NOMO-1 treated with DMSO at 0.1 percent for 48 hours (cell line): ENCODE data around the gene UPF2.
"Not testable (repeated sequence)": the region's sequence is repeated elsewhere in the genome, so short reads cannot be mapped to it uniquely, and the experiment has no call there.

ENCODE experiments used
- DNase-seq: peaks from one replicate; lab custom pipeline; 2025; ENCODE audit not compliant: unreplicated experiment; lab: John Stamatoyannopoulos, UW

The UPF2 gene

GRCh38 chr10:12041766-12042408, 722 bp downstream of the UPF2 start:
- peak; percentile 45 for DNase-seq

DNA sequence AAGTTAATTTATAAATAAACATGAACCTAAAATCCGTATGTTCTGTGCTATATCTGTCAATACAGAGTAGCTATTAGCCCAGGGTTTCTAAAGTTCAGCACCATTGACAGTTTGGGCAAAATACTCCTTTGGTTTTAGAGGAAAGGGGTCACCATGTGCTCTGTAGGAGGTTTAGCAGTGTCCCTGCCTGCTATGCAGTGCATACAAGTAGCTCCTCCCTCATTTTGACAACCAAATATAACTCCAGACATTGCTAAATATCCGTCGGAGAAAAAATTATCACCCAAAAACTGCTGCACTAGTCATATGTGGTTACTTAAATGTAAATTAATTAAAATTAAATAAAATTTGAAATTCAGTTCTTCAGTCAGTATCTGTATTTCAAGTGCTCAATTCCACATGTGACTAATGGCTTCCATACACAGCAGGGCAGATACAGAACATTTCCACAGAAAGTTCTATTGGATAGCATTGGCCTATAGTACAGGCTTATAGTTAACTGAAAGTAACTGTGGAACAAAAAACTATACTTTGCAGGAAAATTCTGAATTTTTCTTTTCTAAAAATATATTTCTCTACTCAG, 6.4 kb downstream of the UPF2 start:
- DNase-seq = peak; percentile 24

DNA sequence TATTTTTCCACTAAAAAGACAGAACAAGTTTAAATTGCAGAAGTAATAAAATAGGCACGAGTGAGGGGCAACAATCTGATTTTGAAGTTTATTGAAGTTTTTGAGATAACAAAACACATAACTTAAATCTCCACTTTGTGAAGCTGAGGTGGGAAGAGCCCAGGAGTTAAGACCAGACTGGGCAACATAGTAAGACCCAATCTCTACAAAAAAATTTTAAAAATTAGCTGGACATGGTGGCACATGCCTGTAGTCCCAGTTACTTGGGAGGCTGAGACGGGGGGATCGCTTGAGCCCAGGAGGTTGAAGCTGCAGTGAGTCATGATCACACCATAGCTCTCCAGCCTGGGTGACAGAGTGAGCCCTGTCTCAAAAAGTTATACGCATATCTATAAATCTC, 11.2 kb downstream of the UPF2 start:
- no peak for DNase-seq

DNA sequence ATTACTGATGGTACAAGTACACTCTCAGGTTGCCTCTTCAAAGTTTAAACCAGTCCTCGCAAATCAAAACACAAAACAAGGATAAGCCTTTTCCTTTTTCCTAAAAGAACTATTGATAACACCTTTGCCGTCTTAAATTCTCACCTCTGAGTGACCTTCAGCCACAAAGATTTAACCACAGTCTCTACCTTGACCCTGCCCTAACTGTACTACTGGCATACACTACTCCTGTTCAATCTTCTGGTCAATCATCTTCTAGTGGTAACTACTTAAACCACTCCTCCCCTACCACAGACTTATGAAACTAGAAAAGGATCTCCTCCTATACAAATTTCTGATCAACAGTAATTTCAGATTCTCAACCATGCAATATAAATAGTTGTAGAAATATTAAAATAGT, 15.1 kb downstream of the UPF2 start:
- DNase-seq = no peak

DNA sequence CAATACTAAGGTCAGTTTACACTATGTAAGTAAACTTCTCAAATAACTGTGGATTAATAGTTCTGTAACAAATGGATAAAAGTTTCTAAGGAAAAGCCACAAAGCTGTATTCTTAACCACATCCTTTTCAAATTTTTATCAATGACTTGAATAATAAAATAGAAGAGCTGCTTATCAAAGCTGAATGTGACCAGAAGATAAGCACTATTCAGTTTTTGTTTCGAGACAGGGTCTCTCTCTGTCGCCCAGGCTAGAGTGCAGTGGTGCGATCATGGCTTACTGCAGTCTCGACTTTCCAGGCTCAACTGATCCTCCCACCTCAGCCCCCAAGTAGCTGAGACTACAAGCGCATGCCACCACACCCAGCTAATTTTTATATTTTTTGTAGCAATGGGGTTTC, 17.0 kb downstream of the UPF2 start:
- no peak for DNase-seq

DNA sequence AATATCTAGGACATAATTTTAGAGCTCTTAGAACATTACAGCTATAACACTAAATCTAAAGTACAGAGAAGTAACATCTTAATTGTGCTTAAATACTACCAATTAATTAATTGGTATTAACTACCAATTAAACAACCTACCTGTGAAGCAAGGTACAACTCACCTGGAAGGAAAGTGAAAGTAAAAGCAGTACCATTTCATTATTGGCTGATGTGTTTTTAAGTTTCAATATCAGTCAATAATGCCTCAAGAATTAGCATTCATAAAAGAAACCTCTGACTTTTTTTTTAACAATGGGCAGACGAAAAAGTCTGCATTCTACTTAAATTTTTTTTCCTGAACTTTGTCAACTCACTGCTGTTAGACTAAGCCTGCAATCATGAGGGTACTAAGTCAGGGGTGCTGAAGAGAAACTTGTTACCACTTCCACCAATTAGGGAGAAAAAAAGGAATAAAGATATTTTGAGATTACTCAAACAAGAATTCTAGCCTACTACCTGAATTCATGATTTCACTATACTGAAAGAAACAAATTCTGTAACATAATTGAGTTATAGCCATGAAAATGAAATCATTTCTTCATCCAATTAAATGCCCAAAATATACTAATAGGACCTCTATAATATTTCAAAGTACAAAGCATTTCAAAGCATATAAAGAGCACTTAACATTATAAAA, 19.9 kb downstream of the UPF2 start:
- DNase-seq = no peak

DNA sequence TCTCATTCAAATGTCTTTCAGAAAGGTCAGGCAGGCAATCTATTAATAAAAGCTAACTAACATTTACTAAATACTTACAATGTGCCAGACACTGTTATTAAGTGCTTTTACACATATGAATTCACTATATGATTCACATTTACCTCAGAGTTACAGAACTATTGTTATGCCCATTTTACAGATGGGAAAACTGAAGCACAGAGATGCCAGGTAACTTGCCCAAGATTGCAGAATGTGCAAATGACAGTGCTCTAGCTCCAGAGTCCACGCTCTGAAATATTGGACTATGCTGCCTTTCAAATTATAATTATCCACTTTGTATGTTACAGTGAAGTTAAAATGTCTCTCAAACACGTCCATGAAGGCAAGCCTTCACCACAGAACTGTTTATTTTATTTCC, 22.0 kb downstream of the UPF2 start:
- DNase-seq = no peak

DNA sequence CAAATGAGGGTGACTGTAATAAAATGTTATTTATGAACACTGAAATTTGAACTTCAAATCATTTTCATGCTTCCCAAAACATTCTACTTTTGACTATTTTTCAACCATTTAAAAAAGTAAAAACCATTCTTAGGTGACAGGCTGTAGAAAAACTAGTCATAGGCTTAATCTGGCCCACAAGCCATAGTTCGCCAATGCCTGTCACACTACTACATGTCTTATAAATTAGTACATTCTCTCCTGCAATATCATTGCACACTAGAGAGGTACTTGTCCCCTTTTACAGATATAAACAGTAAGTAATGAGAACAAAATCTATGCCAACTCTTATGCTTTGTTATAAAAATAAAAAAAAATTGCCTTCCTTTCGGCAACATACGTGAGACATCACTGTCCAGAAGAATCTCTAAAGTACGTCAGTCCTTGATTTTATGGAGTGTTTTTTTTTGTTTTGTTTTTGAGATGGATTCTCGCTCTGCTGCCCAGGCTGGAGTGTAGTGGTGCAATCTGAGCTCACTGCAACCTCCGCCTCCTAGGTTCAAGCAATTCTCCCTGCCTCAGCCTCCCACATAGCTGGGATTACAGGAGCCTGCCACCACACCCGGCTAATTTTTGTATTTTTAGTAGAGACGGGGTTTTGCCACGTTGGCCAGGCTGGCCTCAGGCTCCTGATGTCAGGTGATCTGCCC, 23.2 kb downstream of the UPF2 start:
- DNase-seq = no peak

GRCh38 chr10:12018438-12019282, 23.9 kb downstream of the UPF2 start:
- peak; percentile 57 for DNase-seq

GRCh38 chr10:12013926-12014325, 28.7 kb downstream of the UPF2 start:
- DNase-seq = no peak

GRCh38 chr10:12013391-12013790, 29.2 kb downstream of the UPF2 start:
- DNase-seq = not testable (repeated sequence)

DNA sequence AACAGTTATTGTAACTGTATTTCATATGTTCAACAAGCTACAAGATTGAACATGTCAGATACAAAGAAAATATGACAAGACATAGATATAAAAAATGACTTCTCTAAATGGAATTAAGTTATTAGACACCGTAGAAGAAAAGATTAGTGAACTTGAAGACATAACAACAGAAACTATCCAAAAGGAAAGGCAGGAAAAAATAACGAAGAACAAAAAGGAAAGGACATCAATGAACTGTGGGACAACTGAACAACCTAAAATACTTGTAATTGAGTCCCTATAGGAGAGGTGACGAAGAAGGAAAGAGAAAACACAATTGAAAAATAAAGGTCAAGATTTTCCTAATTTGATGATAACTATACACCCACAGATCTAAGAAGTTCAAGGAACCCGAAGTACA, 32.3 kb downstream of the UPF2 start:
- no peak for DNase-seq

- DNase-seq = not testable (repeated sequence)
Measured at GRCh38 chr10:12008842-12009241, 33.8 kb downstream of the UPF2 start.

- no peak for DNase-seq
Measured at GRCh38 chr10:12006671-12007070, 35.9 kb downstream of the UPF2 start.

GRCh38 chr10:11993834-11994468, 48.7 kb downstream of the UPF2 start:
- peak; percentile 69 for DNase-seq

GRCh38 chr10:11988924-11989323, 53.7 kb downstream of the UPF2 start:
- no peak for DNase-seq

- peak; percentile 54 for DNase-seq
Measured at GRCh38 chr10:11986593-11987216, 55.9 kb downstream of the UPF2 start.

- no peak for DNase-seq
Measured at GRCh38 chr10:11982253-11982652, 60.4 kb downstream of the UPF2 start.

GRCh38 chr10:11975795-11976194, 66.8 kb downstream of the UPF2 start:
- DNase-seq = no peak

DNA sequence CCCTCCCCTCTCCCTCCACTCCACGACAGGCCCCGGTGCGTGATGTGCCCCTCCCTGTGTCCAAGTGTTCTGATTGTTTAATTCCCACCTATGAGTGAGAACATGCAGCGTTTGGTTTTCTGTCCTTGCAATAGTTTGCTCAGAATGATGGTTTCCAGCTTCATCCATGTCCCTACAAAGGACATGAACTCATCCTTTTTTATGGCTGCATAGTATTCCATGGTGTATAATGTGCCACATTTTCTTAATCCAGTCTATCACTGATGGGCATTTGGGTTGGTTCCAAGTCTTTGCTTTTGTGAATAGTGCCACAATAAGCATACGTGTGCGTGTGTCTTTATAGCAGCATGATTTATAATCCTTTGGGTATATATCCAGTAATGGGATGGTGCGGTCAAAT, 70.1 kb downstream of the UPF2 start:
- DNase-seq = not testable (repeated sequence)
